ENCODE data around the gene ANKRD11. TPM values are rescaled to one million over a fixed set of nuclear protein-coding genes. Genes with fewer than 3 reads are reported as not detected.

The ANKRD11 gene
- total RNA-seq, 3 donors from 2014 or later: 153 to 181 (median 162) TPM

DNA sequence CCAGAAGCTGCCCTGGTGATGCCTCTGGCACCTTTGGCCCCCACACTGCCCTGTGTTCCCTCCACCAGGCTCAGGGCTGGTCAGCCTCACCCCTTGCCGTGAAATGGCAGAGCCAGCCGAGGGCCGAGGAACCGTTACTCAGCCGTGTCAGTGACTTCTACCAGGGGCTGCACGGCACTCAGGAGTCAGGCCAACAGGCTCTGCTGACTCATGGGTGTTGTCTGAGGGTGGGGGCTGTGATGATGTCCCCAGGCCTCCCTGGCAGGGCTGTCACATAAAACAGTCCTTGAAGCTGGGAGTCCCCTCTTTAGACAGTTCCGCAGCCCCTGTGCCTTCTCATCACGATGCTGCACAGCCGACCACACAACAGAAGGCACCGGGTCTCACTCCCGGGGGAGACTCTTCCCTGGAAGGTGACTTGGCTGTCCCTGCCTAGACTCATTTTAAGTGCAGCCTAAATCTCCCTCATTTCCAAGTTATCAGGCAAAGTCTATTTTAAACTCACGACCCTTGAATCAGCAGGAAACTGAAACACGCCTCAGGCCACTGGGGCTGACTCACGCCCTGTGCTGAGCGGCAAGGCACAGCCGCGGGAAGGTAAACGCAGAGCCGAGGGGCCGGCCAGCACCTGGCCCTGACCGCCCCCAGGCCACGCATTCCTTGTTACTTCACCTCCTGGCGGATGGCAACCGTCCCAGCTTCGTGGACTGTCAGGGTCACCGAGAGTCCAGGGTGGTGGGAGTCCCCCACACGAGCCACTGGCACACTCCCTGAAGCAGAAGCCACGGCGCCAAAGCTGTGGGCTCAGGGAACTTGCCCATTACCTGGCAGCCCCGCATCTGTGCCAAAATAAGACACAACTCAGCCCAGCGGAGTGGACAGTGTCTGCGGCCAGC lies 170.2 kb downstream of the ANKRD11 start:
- Mint-ChIP-seq H3K4me1 (ENCODE audit: low read depth) (peaks cover 94% of the 10 kb centered on the region), H3K36me3 (ENCODE audit: insufficient read depth) (peaks cover 11% of the 10 kb centered on the region), H3K9me3 (no peaks in the 10 kb centered on the region), H3K27me3 (ENCODE audit: low read depth) (no peaks in the 10 kb centered on the region), H3K4me3 (peak overlapping the region; percentile 66)
- ATAC-seq (peak; percentile 41), DNase-seq (peak; percentile 32)

GRCh38 chr16:89319631-89319885 lies 170.8 kb downstream of the ANKRD11 start:
- H3K4me3 Mint-ChIP-seq: peak overlapping the region; percentile 66
- ATAC-seq: no peak

GRCh38 chr16:89318871-89319630 lies 171.3 kb downstream of the ANKRD11 start:
- ATAC-seq: no peak

More at GRCh38 chr16:89319631-89319885, 170.8 kb downstream of the ANKRD11 start:
- no peak for DNase-seq
- Mint-ChIP-seq H3K9me3 (no peaks in the 10 kb centered on the region), H3K36me3 (ENCODE audit: insufficient read depth) (peaks cover 16% of the 10 kb centered on the region), H3K27me3 (ENCODE audit: low read depth) (no peaks in the 10 kb centered on the region), H3K4me1 (ENCODE audit: low read depth) (peaks cover 94% of the 10 kb centered on the region)

DNA sequence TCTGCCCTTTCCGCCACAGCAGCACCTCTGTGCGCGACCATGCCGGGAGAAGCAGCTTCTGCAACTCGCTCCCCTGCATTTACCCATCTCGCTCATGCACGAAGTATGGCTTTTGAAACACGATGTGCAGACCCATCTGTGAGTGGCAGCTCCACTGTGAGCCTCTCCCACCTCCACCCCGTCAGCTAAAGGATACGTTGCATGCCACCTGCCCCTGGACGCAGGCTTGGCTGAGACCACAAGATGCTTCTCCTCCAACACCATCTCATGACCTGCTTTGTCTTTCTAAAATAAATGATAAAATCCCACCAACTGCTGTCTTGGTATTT lies 172.0 kb downstream of the ANKRD11 start:
- Mint-ChIP-seq H3K4me3 (peak overlapping the region; percentile 21), H3K36me3 (ENCODE audit: insufficient read depth) (peaks cover 18% of the 10 kb centered on the region), H3K4me1 (ENCODE audit: low read depth) (peaks cover 95% of the 10 kb centered on the region), H3K27me3 (ENCODE audit: low read depth) (no peaks in the 10 kb centered on the region), H3K9me3 (no peaks in the 10 kb centered on the region)
- DNase-seq (no peak), ATAC-seq (no peak)

More at GRCh38 chr16:89318871-89319630, 171.3 kb downstream of the ANKRD11 start:
- H3K27me3 Mint-ChIP-seq (ENCODE audit: low read depth): no peaks in the 10 kb centered on the region
- H3K36me3 Mint-ChIP-seq (ENCODE audit: insufficient read depth): peaks cover 18% of the 10 kb centered on the region
- no peaks in the 10 kb centered on the region for H3K9me3 Mint-ChIP-seq
- H3K4me1 Mint-ChIP-seq (ENCODE audit: low read depth): peaks cover 94% of the 10 kb centered on the region
- DNase-seq: no peak
- H3K4me3 Mint-ChIP-seq: no peak overlapping the region

DNA sequence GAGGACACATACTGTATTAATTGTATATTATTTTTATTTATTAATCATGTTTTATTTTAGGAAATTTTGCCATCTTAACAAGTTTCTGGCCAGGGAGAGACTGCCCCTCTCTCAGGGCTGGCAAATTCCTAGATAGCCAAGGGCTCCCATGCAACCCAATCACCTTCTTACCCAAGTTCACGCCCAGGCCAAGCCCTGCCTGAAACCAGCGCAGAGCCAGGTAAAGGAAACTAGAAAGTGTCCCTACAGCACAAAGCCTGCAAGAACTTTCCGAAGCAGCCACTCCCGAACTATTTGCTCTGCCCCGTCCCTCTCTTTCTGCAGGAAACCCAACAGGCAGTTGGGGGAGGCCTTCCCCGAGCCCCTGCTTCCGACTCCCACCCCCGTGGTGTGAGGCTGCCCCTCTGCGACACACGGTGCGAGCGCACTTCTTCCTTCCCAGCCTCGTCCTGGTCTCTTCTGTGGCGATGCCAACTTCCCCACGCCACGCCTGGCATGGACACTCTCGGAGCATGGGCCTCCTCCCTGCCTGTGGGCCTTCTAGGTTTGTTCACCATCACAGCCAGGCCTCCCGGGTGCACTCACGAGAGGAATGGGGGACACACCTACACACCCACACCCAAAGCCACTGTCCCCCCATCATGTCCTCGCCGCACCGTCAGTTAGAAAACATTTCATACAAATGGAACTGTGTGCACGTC lies 172.5 kb downstream of the ANKRD11 start:
- H3K27me3 Mint-ChIP-seq (ENCODE audit: low read depth): no peaks in the 10 kb centered on the region
- peaks cover 17% of the 10 kb centered on the region for H3K36me3 Mint-ChIP-seq (ENCODE audit: insufficient read depth)
- no peak for ATAC-seq
- no peak for DNase-seq
- peaks cover 96% of the 10 kb centered on the region for H3K4me1 Mint-ChIP-seq (ENCODE audit: low read depth)
- H3K9me3 Mint-ChIP-seq: no peaks in the 10 kb centered on the region
- H3K4me3 Mint-ChIP-seq: peak overlapping the region; percentile 21

DNA sequence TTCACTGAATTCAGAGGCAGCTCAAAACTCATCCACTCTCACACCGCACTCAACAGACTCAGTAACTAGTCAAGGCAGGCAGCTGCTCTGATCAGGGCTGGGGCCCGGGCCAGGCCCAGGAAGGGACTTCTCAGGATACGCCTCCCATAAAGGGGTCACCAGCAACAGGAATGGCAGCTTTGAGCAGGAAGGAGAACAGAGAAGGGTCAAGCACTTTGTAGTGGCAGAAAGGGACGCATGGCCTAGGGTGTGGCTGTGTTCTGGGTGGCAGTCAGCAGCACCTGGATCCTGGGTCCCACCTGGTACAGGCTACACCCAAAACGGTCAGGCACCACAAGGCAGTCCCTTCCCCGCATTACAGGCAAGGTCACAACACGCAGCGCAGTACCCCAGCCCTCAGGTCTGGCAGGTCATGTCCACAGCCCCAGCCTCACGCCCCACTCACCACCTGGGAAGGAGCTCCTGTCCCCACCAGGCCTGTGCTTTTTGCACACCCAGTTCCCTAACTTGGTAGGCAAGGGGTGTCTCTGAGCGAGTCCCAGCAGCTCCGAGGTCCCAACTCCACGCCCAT lies 173.2 kb downstream of the ANKRD11 start:
- Mint-ChIP-seq H3K36me3 (ENCODE audit: insufficient read depth) (peaks cover 14% of the 10 kb centered on the region), H3K4me3 (peak overlapping the region; percentile 50), H3K9me3 (no peaks in the 10 kb centered on the region), H3K27me3 (ENCODE audit: low read depth) (no peaks in the 10 kb centered on the region), H3K4me1 (ENCODE audit: low read depth) (peaks cover 98% of the 10 kb centered on the region)
- DNase-seq (no peak), ATAC-seq (no peak)

DNA sequence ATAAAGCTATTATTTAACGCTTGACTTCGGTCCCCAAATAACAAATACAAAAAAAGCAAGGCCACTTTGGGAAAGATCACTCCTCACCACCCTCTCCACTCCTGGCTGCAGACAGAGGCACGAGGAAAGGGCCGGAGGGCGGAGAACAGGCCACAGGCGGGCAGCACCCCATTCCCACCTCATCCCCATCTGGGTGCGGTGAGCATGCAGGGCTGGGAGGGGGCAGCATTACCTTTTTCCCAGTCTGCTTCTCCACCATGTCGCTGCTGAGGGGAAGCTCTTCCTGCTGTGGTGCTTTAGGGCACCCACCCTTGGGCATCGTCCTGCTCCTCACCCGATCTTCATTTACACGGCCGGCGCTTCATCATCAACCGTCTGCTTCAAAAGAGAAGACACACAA lies 173.7 kb downstream of the ANKRD11 start:
- H3K4me1 Mint-ChIP-seq (ENCODE audit: low read depth): peaks cover 98% of the 10 kb centered on the region
- H3K36me3 Mint-ChIP-seq (ENCODE audit: insufficient read depth): peaks cover 13% of the 10 kb centered on the region
- DNase-seq (no peak), ATAC-seq (no peak)
- H3K27me3 Mint-ChIP-seq (ENCODE audit: low read depth): no peaks in the 10 kb centered on the region
- H3K9me3 Mint-ChIP-seq: no peaks in the 10 kb centered on the region
- H3K4me3 Mint-ChIP-seq: peak overlapping the region; percentile 72

DNA sequence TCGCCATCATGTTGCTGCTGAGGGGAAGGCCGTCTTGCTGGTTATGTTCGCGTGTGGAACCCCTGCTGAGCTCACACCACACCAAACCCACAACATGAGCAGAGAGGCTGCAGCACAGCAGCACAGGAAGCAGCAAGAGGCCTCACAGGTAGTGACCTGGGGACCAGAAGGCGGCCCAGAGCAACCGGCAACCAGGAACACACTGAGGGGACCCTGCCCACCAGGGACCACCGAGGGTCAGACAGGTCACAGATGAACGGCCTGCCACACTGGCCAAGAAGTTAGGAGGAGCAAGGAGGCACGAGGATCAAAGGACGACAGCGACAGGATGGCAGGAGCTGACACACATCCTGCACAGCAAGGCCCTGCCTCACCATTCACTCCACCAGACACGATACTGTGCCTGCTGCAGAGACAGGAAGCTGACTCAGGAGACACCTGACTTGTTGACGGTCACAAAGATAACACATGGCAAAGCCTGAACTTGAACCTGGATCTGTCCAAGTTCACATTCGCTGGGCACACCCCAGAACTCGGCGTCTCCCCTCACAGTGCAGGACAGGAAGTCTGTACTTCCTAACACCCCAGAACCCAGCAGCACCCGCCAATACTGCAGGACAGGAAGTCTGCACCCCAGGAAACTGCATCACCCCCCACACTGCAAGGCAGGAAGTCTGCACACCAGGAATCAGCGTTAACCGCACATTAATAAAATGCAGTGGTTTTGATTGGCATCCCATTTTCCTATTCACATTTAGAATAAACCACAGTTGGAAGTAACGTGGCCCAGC lies 174.4 kb downstream of the ANKRD11 start:
- H3K27me3 Mint-ChIP-seq (ENCODE audit: low read depth): no peaks in the 10 kb centered on the region
- peaks cover 16% of the 10 kb centered on the region for H3K36me3 Mint-ChIP-seq (ENCODE audit: insufficient read depth)
- H3K4me1 Mint-ChIP-seq (ENCODE audit: low read depth): peaks cover 97% of the 10 kb centered on the region
- peak overlapping the region; percentile 72 for H3K4me3 Mint-ChIP-seq
- no peaks in the 10 kb centered on the region for H3K9me3 Mint-ChIP-seq
- DNase-seq (peak; percentile 67), ATAC-seq (peak; percentile 85 to 87)

DNA sequence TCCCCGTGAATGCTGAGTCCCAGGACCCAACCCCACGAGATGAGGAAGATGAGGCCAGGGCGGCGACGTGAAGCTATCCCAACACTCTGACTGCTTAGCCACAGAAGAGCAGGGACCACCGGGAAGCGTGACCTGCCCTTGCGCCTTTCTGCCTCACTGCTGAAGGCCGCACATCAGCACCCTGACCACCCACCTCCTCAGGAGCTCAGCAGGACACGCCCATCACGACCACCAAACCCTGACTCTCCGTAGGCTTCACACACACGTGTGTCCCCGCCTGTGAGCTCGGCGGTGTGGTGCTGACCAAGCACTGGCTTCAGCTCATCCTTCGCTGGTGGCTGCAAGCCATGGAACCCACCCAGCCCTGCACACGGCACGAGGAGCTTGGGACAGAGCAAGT lies 175.1 kb downstream of the ANKRD11 start:
- Mint-ChIP-seq H3K27me3 (ENCODE audit: low read depth) (no peaks in the 10 kb centered on the region), H3K9me3 (no peaks in the 10 kb centered on the region), H3K4me1 (ENCODE audit: low read depth) (peaks cover 94% of the 10 kb centered on the region), H3K4me3 (peak overlapping the region; percentile 76), H3K36me3 (ENCODE audit: insufficient read depth) (peaks cover 16% of the 10 kb centered on the region)
- DNase-seq (no peak), ATAC-seq (no peak)

GRCh38 chr16:89314854-89315253 lies 175.5 kb downstream of the ANKRD11 start:
- H3K36me3 Mint-ChIP-seq (ENCODE audit: insufficient read depth): peaks cover 16% of the 10 kb centered on the region
- no peaks in the 10 kb centered on the region for H3K27me3 Mint-ChIP-seq (ENCODE audit: low read depth)
- peak overlapping the region; percentile 76 for H3K4me3 Mint-ChIP-seq
- DNase-seq (no peak), ATAC-seq (peak in 1 of 2 donors; percentile 8)
- peaks cover 94% of the 10 kb centered on the region for H3K4me1 Mint-ChIP-seq (ENCODE audit: low read depth)
- H3K9me3 Mint-ChIP-seq: no peaks in the 10 kb centered on the region

GRCh38 chr16:89314357-89314756 lies 176.0 kb downstream of the ANKRD11 start:
- Mint-ChIP-seq H3K9me3 (no peaks in the 10 kb centered on the region), H3K27me3 (ENCODE audit: low read depth) (no peaks in the 10 kb centered on the region), H3K4me1 (ENCODE audit: low read depth) (peaks cover 94% of the 10 kb centered on the region), H3K36me3 (ENCODE audit: insufficient read depth) (peaks cover 16% of the 10 kb centered on the region), H3K4me3 (peak overlapping the region; percentile 76)
- DNase-seq (peak; percentile 29), ATAC-seq (peak; percentile 31 to 38)

DNA sequence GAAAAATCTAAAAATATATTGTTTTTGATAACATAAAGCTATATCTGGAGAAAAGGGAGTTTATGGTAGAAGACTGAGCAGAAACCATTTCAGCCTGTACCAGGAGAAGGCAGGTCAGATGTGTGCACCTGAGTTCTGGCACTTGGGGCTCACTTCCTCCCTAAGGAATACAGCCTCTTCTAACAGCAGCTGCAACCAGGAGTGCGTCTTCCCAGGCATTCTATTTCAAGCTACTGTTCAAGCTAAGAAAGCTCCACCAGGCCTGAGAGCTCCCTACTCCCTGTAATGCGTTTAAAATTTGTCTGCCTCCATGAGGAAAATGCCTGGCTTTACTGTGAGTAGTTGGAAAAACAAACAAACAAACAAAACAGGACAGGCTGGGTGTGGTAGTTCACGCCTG lies 176.8 kb downstream of the ANKRD11 start:
- Mint-ChIP-seq H3K27me3 (ENCODE audit: low read depth) (no peaks in the 10 kb centered on the region), H3K4me3 (peak overlapping the region; percentile 76), H3K4me1 (ENCODE audit: low read depth) (peaks cover 93% of the 10 kb centered on the region), H3K36me3 (ENCODE audit: insufficient read depth) (peaks cover 16% of the 10 kb centered on the region), H3K9me3 (no peaks in the 10 kb centered on the region)
- DNase-seq (no peak), ATAC-seq (no peak)

- no peaks in the 10 kb centered on the region for H3K27me3 Mint-ChIP-seq (ENCODE audit: low read depth)
- peaks cover 93% of the 10 kb centered on the region for H3K4me1 Mint-ChIP-seq (ENCODE audit: low read depth)
- no peaks in the 10 kb centered on the region for H3K9me3 Mint-ChIP-seq
- H3K36me3 Mint-ChIP-seq (ENCODE audit: insufficient read depth): peaks cover 16% of the 10 kb centered on the region
- DNase-seq (no peak), ATAC-seq (no peak)
- H3K4me3 Mint-ChIP-seq: no peak overlapping the region
Measured at GRCh38 chr16:89312598-89313299, 177.6 kb downstream of the ANKRD11 start.
